Hypothalamus (tissue), 51 donors: ENCODE data around the gene DNAJB6.

Experiments used
- DNase-seq, 51 donors: peaks; one replicate each; lab custom pipeline; 2025; lab: John Stamatoyannopoulos, UW

The DNAJB6 gene

GRCh38 chr7:157406971-157407370 lies 70.2 kb downstream of the DNAJB6 start:
- no peak for DNase-seq

GRCh38 chr7:157407512-157408257 lies 70.9 kb downstream of the DNAJB6 start:
- DNase-seq: no peak

DNA sequence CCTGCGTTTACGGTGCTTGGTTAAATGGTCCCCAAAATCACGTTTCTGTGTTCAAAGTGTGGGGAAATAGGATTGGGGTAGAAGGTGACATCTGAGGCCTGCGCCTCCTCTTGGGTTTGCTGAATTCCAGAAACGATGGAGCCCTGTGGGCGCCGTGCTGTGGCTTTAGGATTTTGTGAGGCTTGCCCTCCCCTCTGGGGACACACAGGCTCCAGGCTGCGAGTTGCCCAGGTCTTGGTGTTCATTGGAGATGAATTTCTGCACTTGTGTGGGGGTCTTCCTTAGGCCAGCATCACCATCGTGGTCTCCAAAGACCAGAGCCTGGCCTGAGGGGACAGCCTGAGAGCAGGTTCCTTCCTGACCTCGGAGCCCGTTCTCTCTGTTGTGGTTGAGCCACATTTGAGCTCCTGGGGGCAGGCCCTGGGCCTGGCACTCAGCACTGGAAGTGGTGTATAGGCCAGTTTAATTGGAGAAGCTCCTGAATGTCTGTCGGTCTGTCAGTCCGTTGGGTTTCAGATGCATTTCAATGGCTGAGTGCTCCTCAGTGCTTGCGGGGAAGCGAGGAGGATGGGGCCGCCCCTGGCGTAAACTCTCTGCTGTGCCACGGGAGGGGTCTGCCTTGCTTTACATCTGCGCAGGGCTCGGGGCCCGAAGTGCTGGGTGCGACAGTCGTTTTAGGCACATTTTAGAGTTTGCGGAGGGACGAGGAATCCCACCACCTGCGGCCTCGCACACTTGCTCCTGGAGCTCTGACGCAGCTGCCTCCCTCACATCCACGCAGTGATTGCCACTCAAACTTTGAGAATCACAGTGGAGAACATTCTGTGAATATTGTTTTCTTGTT lies 71.7 kb downstream of the DNAJB6 start:
- DNase-seq: no peak

GRCh38 chr7:157409149-157409752 lies 72.4 kb downstream of the DNAJB6 start:
- no peak for DNase-seq

DNA sequence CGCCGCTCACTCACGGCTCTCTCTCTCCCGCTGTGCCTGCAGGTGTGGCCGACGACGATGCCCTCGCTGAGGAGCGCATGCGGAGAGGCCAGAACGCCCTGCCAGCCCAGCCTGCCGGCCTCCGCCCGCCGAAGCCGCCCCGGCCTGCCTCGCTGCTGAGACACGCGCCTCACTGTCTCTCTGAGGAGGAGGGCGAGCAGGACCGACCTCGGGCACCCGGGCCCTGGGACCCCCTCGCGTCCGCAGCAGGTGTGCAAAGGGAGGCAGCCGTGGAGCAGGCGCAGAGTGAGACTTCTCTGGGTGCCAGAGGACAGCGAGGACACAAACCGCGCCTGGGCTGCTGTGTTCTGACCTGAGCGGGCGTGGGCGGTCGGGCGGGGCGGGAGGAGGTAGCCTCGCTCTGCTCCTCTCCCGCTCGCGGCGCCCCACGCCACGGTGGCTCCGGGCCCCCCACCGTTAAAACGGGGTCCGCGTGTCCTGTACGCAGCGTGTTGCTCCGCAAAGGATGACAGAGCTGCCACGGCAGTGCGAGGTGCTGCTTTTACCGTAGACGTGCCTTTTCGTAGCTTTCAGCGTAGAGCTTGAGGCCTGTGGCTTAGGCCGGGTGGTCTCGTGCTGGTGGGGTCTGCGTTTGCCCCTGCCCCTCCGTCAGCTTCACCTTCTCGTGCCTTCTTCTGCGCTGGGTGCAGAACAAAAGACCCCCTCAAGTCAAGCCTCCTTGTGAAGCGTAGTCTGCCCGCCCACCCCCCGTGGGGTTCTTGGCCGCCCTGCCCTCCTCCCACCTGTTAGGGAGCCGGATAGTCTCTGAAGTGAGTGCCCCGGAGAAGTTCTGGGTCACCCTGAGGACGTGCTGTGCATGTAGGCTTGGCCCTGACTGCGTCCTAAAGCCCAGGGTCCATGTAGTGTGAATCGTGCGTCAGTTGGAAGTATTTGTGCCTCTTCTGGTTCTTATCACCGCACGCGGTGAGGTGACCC lies 73.2 kb downstream of the DNAJB6 start:
- no peak for DNase-seq

- no peak for DNase-seq
These were observed 74.2 kb downstream of the DNAJB6 start for GRCh38 chr7:157410831-157411556.

DNA sequence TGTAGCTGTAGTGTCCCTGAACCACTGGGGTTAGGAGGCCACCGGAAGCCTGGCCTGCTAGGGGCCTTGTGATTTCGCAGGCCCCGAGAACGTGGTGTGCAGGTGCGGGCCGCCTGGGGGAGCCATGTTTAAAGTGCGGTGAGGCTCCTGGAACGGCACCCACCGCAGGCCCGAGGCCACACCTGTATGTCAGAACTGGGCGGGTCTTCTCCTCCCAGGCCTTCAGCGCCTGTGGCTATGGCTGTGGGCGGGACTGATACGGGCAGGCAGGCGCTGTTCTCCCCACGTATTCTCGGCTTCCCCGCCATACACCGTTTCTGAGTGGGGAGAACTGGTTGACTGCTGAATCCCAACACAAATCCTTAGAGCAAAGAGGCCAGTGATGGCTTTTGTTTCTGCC lies 74.8 kb downstream of the DNAJB6 start:
- DNase-seq: no peak

DNA sequence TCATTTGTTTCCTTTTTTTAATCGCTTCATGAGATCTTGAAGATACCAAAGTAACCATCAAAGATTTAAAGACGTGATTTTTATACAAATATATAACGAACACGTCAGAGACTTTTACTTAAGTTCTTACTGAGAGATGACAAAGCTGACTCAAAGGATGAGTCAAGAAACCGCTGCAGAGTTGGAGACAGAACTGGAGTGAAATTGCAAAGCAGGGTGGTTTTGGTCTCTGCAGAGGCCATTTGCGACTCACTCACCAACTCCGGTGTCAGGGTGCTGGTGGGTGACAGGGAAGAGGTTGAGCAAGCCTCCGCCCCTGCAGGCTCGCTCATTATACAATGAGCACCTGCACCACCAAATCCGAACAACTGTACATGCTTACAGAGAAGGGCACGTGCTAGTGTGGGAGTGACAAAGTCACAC lies 75.2 kb downstream of the DNAJB6 start:
- peak in 1 of 51 donors; percentile 15 for DNase-seq

DNA sequence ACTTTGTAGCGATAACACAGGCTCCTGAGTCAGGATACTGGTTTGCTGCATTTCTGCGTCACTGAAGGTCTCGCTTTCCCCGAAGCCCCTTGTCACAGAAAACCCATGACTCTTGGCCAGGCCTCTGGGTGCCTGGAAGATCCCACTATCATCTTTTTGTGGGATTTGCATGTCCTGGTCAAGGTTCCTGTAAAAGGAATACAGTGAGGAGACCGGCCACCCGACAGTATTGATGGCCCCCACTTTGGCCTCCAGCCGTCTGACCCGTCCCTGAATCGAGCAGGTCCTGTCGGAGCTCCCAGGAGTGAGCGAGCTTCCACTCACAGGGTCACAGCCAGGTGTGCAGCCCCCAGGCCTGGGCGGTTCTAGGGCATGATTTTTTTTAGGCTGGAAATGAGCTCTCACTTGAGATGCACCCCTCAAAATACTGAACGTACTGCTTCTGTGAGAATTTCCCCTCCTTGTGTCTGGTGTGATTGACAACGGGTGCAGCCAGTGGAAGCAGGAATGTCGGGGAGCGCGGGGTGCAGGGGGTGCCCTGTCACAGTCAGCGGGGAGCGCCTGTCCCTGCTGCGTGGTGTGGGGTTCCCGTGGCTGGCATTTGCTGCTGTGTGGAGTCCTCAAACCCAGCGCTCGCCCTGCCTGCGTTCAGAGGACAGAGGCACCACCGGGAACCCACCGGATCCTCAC lies 75.8 kb downstream of the DNAJB6 start:
- no peak for DNase-seq

- DNase-seq: no peak
These were observed 77.3 kb downstream of the DNAJB6 start for GRCh38 chr7:157413881-157414701.

GRCh38 chr7:157414702-157415096 lies 77.9 kb downstream of the DNAJB6 start:
- no peak for DNase-seq

GRCh38 chr7:157415486-157415885 lies 78.7 kb downstream of the DNAJB6 start:
- DNase-seq: no peak

DNA sequence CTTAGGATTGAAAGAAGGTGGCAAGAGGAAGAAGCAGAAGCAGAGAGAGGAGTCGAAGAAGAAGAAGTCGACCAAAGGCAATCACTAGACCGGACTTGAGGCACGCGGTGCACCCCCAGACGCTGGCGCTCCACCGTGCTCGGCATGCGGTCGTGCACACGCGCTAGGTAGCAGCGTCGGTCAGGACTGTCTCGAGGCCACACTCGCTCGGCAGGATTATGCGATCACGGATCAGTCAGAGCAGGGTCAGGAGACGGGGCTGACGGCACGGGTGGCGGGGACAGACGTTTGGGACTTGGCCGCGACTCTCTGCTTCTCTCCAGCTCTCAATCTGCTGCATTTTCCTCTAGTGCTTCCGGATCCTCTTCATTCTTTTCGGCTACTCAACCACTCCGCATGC lies 79.2 kb downstream of the DNAJB6 start:
- no peak for DNase-seq

- no peak for DNase-seq
These were observed 81.6 kb downstream of the DNAJB6 start for GRCh38 chr7:157418204-157419034.

DNA sequence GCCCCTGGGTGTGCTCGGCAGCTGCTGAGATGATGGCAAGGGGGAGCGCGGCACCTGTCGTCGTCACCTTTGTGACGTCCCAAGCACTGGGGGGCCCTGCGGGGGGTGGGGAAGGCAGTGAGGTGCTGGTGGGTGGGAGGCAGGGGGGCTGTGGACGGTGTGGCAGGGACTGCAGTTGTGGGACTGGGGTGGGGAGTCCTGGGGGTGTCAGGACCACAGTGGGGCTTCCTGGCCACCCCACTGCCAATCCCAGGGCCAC lies 82.2 kb downstream of the DNAJB6 start:
- no peak for DNase-seq

GRCh38 chr7:157422279-157422678 lies 85.5 kb downstream of the DNAJB6 start:
- DNase-seq: no peak

DNA sequence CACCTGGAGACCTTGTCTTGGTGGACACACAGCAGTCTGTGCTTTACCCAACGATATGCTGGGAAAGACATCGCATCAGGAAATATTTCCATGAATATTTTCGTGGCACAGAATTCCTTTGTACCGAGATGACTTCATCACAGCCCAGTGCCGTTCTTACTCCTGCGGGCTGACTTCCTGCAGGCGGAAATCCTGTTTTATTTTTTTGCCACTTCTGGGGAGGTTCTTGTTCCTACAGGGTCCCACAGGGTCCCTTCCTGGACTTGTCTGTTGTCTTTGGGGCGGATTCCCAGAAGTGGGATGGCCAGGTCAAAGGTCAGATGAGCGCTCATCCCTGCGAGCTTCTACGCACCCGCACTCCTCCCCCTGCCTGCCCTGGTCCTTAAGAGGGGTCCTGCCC lies 86.5 kb downstream of the DNAJB6 start:
- no peak for DNase-seq
